HG03064 (cell line): ENCODE data around the gene ZNF831.

Experiments
- ATAC-seq: cut with Tn5 transposase; IDR thresholded peaks from one replicate; pipeline ENCODE4 v1.9.1; 2021; ENCODE audit warnings: low read depth; ENCODE audit not compliant: unreplicated experiment

ZNF831 gene

DNA sequence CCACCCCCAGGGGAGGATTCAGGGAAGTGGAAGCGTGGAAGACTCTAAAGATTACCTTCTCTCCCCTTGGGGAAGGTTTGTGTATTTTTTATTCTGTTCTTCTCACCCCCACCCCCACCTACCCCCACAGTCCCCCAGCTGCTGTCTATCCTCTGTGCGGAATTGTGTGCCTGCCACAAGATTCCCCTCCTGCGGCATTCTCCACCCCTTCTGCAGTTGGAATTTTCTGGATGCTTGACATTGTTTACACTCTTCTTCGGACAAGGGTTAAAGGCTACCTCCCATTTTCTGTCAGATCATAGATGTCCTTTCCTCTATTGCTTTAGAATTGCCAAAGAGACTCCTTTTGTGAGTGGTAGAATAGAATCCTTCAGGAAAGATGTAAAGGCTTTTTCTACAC is 76.4 kb downstream of the ZNF831 start:
- ATAC-seq = no peak

DNA sequence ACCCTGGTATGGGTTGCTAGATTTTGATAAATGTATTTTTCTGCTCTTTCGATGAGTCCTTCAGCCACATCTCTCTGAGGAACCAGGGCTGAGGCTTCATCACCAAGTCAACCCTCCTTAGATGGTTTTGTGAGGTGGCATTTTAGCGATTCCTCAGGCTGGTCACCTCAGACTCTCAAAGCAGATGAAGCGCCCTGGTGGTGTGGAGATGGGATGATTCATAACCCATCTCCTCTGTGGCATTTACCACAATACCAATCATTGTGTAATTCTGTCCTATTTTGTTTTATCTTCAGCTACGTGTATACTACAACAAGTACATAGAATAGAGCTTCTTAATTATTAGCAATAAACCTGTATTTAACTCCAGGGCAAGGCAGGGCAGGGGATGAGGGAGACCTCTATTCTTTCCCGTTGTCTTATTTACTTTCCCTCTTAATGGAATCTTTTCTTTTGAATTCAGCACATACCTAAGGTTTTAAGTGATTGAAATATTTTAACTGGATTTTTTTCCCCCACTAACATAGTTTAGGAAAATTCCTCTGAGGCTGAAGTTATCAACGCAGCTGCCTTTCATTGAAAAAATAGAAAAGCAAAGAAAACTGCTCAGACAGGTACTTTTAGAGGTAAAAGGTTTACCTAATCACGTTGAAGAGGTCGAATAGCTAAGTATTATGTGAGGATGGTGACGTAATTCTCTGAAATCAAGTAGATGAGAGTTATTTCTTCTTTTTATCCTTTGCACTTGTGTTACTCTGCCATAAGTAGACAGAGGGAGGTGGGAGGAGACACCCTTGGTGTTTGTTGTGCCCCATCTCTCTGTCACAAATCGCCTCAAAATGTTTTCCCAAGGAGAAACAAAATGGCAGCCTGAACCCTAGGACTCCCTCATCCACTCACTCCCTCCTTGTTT is 79.3 kb downstream of the ZNF831 start:
- no peak for ATAC-seq

DNA sequence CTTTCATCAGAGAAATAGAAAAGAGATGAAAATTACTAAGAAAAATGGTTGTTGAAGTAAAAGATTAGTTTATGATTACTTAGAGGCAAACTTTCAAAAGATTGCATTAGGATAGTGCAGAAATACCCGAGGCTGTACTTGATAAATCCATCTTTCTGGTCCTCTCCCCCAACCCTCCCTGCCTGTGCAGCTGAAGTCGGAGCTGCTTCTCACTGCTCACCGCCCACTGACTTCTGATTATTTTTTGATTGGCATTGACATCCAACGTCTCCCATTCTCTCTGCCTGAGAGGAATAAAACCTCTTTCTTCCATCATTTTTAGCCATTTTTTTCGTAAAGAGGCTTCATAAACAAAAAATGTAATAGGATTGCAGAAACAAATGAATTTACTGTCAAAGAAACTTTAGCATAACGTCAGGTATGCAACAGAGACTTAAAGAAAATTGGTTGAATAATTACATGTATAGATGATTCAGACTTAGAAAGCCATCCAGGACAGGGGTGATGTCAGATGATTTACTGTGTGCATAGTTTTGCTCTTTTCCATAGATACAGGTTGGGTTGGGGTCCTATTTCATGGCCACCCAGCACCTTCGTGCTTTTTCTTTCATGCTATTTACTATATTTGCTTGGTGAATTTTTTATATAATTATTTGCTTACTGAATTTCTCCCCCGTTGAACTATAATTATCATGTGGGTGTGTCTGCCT is 83.2 kb downstream of the ZNF831 start:
- ATAC-seq = no peak

DNA sequence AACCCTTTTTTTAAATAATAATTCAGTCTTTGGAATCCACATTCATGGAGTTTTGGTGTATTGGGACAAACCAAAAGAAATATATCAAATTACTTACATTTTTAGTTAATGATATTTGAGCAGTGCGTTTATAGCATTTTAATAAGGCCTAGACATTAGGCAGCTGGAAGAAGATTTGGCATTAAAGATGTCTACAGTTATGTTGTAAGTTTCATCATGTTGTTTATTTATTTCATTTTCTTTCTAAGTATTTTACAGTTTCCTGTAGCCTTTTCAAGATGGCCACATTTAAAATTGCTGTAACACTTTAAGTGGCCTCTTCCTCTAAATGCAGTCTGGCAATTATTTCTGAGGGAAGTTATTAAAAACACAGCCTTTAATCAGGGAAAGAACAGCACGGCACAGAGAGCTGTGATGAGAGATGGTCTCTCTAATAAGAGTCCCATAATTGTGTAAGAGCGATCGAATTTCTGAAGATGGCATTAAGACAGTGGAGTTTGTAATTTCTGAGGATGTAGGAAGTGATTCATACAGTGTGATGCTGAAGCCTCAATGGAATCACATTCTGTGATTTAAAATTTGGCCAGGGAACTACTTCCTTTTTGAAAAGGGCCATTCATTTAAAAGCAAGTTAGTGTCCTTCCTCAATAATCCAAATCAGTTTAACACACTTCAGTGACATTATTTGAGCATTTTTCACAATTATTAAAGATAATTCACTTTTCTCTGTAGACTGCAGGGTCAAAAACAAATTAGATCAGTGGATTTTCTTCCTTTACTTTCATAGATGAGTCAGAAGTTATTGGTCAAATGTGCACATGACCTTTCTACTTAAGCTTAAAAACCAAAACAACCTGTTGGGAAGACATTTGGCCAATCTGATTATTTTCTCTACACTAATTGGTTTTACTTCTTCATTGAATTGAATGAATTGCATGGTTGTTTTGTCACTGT is 84.4 kb downstream of the ZNF831 start:
- ATAC-seq = no peak

DNA sequence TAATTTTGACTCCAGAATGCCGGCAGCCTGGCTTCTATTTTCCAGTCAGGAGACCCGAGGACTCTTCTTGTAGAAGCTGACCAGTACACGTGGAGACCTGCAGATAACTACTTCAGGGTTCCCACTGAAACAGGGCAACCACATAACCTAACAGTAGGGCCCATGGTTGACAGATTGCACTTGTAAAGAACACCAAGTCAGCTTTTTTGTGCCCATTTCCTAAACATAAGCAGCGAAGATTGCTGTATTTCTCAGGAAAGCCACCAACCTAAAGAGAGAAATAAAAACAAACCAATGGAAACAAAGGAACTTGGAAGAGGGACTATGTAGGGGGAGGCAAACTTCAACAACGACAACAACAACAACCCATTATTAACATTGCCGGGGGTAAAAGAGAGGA is 86.7 kb downstream of the ZNF831 start:
- no peak for ATAC-seq

DNA sequence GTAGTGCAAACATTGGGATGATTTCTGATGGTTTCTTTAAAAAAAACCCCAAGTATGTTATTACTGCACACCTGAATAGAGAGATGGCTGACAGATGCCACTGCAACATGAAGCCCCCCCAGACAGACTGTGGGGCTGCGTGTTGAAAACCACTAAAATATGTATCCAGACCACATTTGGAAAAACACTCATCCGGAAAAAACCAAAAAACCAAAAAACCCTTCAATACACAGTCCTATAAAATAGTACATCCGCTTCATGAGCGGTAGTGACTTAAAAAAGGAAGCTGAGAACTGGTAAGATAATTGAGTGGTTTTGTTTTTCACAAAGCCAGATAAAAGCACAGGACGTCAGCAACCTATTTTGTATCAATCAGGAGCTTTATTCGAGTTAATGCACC is 89.7 kb downstream of the ZNF831 start:
- no peak for ATAC-seq

DNA sequence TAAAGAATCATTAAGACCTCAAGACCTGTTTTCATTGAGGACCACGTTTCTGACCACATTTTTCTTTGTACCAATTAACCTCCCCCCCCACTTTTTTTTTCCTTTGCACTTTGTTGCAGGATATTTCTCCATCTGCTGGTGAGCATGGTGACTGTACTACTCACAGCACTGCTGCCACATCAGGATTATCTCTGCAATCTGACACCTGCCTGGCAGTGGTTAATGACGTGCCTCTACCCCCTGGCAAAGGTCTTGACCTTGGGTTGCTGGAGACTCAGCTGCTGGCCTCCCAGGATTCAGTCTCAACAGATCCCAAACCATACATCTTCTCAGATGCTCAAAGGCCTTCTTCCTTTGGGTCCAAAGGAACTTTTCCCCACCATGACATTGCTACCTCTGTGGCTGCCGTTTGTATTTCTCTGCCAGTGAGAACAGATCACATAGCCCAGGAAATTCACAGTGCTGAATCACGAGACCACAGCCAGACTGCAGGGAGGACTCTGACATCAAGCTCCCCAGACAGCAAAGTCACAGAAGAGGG is 90.2 kb downstream of the ZNF831 start:
- no peak for ATAC-seq

DNA sequence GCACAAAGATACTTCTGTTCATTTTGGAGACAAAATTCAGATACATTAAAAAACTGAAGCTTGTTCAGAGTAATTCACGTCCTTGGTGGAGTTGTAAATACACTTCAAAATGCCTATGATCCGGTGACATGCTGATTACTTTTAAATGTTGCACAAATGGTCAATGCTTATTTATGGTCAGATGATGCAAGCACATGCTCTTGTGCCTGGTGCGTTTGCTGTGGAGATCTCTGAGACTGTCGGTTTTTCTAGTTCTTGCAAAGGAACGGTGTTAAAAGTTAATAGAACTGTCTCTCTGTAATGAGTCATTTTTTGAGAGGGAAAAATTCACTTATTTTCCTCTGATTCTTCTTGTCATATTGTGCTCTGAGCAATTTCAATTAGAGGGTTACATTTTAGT is 91.6 kb downstream of the ZNF831 start:
- no peak for ATAC-seq

DNA sequence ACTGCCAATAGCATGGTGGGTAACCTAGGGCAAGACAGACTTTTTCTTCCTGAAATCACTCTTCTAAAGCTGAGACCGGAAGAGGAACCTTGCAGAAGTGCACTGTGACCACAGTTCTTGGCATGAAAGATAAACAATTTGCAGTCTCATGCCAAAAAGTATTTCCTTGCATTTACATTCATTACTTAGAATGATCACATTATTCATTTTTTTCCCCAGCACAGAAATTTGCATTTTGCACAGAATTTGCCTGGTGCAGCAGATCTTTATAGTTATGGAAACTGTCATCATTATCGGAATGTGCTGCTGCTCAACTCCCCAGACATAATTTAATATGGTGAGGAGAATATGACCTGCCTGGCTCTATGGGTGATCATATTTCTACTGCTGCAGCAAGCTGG is 94.6 kb downstream of the ZNF831 start:
- ATAC-seq = no peak

DNA sequence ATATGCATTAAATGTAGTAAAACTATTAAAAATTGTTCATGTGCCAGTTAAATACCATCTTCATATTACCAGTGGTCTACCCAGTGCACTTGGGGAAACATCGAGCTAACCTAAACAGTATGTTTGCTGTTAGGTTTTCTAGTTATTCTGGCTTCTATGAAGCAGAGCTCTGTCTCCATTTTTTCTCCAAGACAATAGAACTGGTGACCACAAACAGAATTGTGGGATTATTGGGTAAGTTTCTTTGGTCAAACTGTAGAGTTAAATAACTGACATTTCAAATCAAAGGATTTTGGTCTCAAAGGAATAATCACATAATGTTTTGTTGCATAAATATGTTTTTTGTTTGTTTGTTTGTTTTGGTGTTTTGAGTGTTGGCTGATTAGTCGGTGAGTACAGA is 96.3 kb downstream of the ZNF831 start:
- no peak for ATAC-seq

DNA sequence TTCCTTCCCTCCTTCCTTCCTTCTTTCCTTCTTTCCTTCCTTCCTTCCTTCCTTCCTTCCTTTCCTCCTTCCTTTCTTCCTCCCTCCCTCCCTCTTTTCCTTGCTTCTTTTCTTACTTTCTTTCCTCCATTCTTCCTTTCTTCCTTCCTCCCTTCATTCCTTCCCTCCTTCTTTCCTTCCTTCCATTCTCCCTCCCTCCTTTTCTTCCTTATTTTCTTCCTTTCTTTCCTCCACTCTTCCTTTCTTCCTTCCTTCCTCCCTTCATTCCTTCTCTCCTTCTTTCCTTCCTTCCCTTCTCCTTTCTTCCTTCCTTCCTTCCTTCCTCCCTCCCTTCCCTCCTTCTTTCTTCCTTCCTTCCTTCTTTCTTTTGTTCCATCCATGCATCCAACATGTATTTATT is 101.7 kb downstream of the ZNF831 start:
- ATAC-seq = no peak

DNA sequence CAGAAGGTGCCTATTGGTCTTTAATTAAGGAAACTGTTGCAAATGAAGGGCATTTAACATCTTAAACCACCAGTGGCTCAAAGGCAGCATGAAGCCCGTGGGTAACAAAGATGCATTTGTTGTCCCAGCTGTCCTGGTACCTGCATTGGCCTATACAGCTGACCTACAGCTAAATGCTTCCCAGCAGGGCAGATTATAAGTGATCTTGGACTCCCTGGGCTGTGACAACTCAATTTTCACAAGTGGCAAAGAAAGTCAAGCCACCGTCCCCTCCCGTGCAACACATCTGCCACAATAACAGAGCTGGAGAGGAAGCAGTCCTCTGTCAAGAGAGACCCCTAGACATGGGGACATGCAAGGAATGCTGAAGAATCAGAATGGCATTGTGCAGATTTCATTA is 105.2 kb downstream of the ZNF831 start:
- no peak for ATAC-seq

DNA sequence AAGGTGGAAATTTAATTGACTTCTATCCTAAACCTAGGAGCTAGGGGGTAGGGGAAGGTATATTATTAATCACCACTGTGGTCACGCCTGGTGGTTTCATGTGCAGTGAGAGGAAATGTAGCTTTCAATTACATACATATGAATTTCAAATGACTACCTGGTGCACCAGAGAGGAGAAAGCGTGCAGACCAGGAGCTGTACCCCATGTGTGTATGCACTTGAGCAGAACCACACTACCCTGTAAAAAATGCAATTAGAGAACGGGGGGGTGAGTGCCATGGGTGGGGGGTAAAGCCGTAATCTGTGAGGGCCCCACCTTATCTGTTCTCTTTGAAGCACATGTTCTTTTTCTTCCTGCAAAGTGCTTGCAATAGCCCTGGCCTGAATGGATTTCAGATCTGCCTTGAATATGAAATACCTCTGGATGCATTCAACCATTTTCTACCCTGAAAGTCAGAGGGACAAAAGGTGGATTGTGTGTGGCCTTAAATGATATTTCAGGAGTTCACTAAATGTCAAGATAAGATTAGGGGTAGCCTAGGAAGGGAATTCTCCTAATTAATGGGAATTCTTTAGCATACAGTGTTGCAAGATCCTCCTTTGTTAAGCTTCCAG is 105.9 kb downstream of the ZNF831 start:
- no peak for ATAC-seq

DNA sequence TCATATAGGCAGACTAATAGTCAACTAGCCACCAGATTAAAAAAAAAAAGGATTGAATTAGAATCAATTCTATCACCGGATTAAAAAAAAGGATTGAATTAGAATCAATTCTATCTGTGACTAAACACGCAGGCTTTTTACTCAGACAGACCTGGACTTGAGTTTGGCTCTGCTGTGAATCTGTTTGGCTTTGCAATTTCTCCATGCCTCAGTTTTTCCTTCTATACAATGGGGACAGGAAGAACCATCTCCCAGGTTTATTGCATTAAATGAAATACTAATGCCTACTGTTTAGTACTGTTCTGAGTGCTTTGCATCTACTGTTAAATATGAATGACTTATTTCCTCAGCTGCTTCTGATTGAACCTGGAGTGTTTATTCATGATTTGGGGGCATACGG is 106.8 kb downstream of the ZNF831 start:
- no peak for ATAC-seq

DNA sequence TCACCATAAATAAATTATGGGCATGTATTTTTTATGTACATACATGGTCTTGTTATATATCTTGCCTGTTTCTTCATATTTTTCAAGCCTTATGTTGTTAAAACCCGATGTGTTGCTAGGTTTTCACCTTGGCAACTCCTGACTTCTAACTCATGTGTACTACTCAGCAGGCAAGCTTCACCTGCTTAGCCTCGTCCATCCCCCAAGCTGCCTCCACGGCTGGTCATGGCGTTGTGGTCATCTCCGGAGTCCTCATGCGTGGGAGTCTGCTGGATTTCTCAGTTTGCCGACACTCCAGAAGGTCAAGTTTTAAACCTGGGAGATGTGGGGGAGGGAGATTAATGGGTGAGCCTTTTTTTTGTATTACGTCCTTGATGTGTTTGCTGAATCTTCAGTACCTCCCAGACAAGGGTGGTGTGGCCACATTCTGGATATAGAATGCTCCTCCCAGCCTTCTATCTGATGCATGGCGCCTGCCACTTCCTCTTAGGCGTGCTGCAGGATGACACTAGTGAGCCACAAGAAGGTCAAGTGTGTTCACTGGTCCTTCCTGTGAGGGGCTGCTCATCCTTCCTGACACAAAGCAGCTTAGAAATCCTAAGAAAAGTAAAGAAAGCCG is 110.2 kb downstream of the ZNF831 start:
- ATAC-seq = no peak

DNA sequence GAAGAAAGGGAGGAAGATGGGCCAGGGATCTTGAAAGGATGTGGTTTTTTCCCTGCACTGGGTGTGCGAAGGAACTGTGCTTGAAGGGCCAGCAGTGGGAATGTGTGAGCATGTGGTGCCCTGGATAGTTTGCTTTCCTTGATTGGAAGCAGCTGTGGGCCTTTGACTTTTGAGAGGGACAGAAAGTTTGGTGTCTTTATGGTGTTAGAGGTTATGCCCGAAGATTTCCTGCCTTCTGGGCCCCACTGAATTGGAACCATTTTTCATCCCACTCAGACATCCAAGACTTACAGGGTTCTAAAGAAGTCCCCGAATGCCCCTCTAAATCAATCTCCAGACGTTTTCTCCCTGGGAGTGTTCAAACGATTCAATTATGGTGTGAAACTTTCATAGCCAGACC is 113.3 kb downstream of the ZNF831 start:
- no peak for ATAC-seq

DNA sequence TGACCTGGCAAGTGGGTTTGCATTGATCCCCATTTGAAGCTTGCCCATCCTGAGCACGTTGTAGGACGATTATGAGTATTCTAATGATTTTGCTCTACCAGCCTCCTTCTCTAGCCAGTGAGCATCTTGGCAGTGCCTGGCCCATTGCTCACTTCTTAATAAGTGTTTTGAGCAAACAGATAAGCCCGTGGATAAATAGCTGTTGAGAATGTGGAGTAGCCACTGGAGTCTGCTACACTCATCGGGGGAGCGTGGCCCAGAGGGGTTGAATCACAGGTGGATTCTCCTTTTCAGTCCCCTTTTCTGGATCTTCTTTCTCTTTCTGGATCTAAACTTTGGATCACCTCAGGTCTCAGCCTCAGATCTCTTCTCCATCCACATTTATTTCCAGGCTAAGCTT is 120.8 kb downstream of the ZNF831 start:
- ATAC-seq = no peak

DNA sequence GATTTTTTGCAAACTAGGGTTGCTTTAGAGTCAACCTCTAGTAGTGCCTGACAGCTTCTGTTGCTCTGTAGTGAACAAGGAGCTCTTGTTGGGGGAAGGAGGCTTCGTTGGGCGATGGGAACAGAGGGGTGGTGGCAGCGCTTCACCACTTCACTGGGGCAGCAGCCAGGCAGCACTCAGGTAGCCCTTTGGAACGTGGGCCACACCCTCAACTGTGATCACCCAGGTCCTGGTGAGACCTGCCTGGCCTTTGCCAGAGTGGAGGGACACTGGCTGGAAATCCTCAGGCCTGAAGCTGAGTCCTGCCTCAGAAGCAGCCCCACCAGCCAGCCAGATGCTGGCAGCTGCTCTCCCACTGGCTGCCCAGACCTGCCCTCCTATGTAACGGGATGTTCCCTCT is 126.4 kb downstream of the ZNF831 start:
- ATAC-seq = no peak

DNA sequence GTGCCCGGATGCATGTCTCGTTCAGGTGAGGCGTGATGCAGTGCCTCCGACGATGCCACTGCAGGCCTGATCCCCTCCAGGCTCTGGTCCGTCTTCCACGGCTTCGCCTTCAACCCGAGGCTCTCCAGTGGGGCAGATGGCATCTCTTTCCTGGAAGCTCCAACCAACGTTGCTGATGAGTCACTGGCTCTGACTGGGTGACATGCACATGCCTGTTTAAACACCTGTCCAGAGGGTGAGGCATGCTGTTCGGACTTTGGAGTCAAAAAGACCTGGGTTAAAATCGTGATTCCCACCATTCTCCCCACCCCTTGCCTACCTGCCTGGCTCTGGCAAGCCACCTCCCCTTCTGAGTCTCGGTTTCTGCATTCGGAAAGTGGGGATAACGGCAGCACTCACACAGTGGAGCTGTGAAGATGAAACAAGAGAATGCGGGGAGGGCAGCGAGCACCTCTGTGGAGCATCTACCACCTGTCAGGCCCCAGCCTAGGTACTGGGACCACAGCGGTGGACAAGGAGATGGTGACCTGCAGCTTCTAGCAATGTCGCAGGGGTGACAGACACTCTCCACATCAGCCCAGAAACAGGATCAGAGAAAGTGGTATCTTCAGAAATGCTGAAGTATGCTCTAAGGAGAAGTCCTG is 128.2 kb downstream of the ZNF831 start:
- no peak for ATAC-seq
